C4-2B (cell line): ENCODE results near the gene SPTBN4.

Experiments used
- CTCF ChIP-seq: fragments of 450-650 bp; conservative IDR thresholded peaks from 2 replicates; pipeline ENCODE4 v1.5.1; 2017; ENCODE audit warnings: mild to moderate bottlenecking
- ZFX ChIP-seq: fragments of 450-650 bp; IDR thresholded peaks from 2 replicates; pipeline ENCODE4 v1.6.1; 2017

GRCh38 chr19:40590464-40591265, 123.9 kb downstream of the SPTBN4 start:
- TF ChIP-seq CTCF: no peak
- TF ChIP-seq ZFX: no peak
